Ectodermal cell (in vitro differentiated cells): ENCODE measurements around the gene STX17.

Source experiments
- H3K27ac ChIP-seq: 2 replicates; pipeline ENCODE4 v1.7.0; 2013; ENCODE audit warnings: mild to moderate bottlenecking, low read depth, low read length; ENCODE audit not compliant: insufficient read depth, poor library complexity, severe bottlenecking
- H3K27me3 ChIP-seq: 2 replicates; pipeline ENCODE4 v1.7.0; 2013; ENCODE audit warnings: mild to moderate bottlenecking, low read length; ENCODE audit not compliant: insufficient read depth, control insufficient read depth, poor library complexity, severe bottlenecking
- H3K36me3 ChIP-seq: one replicate; pipeline ENCODE4 v1.7.0; 2013; ENCODE audit warnings: low read length; ENCODE audit not compliant: control insufficient read depth, insufficient read depth
- H3K4me1 ChIP-seq: one replicate; pipeline ENCODE4 v1.7.0; 2013; ENCODE audit warnings: low read length; ENCODE audit not compliant: control insufficient read depth, insufficient read depth
- H3K4me3 ChIP-seq: 2 replicates; pipeline ENCODE4 v1.7.0; 2013; ENCODE audit warnings: low read depth, low read length, control low read depth; ENCODE audit not compliant: insufficient read depth
- H3K9me3 ChIP-seq: 2 replicates; pipeline ENCODE4 v1.7.0; 2013; ENCODE audit warnings: mild to moderate bottlenecking, low read length, moderate library complexity; ENCODE audit not compliant: control insufficient read depth
- WGBS, 2 experiments: methylation state at CpG; one replicate each; pipeline ENCODE4 v1.1.7; 2013; ENCODE audit warnings: missing lambda C conversion rate in 2 of 2; 5-methylcytosine and 5-hydroxymethylcytosine counted together

The STX17 gene

GRCh38 chr9:99870126-99870525 is 36.3 kb upstream of the STX17 start:
- Histone ChIP-seq H3K27me3 (no peaks in the 10 kb centered on the region), H3K36me3 (no peaks in the 10 kb centered on the region), H3K4me1 (no peaks in the 10 kb centered on the region), H3K4me3 (no peak overlapping the region), H3K27ac (no peak overlapping the region), H3K9me3 (no peaks in the 10 kb centered on the region)
- WGBS, 2 experiments = 92 to 93% methylated on average over 5 of the region's 5 CpGs

- Histone ChIP-seq H3K9me3 (no peaks in the 10 kb centered on the region), H3K4me3 (no peak overlapping the region), H3K36me3 (no peaks in the 10 kb centered on the region), H3K27me3 (no peaks in the 10 kb centered on the region), H3K4me1 (no peaks in the 10 kb centered on the region), H3K27ac (no peak overlapping the region)
- WGBS, 2 experiments = 92 to 96% methylated on average over 3 of the region's 3 CpGs
Observed at GRCh38 chr9:99873531-99873930, 32.9 kb upstream of the STX17 start.

- H3K9me3 ChIP-seq = no peaks in the 10 kb centered on the region
- H3K27me3 ChIP-seq = no peaks in the 10 kb centered on the region
- 78 to 91% methylated on average over 2 to 3 of the region's 4 CpGs for WGBS, 2 experiments
- no peaks in the 10 kb centered on the region for H3K4me1 ChIP-seq
- no peak overlapping the region for H3K4me3 ChIP-seq
- no peak overlapping the region for H3K27ac ChIP-seq
- H3K36me3 ChIP-seq = no peaks in the 10 kb centered on the region
Observed at GRCh38 chr9:99873943-99874584, 32.4 kb upstream of the STX17 start.

GRCh38 chr9:99876190-99876589 is 30.3 kb upstream of the STX17 start:
- H3K27me3 ChIP-seq = no peaks in the 10 kb centered on the region
- WGBS, 2 experiments = 90 to 92% methylated on average over 2 of the region's 2 CpGs
- no peaks in the 10 kb centered on the region for H3K9me3 ChIP-seq
- no peaks in the 10 kb centered on the region for H3K4me1 ChIP-seq
- no peak overlapping the region for H3K27ac ChIP-seq
- no peaks in the 10 kb centered on the region for H3K36me3 ChIP-seq
- no peak overlapping the region for H3K4me3 ChIP-seq

- H3K4me1 ChIP-seq = no peaks in the 10 kb centered on the region
- no peaks in the 10 kb centered on the region for H3K36me3 ChIP-seq
- 81 to 88% methylated on average over 2 of the region's 2 CpGs for WGBS, 2 experiments
- H3K27ac ChIP-seq = no peak overlapping the region
- H3K9me3 ChIP-seq = no peaks in the 10 kb centered on the region
- H3K27me3 ChIP-seq = no peaks in the 10 kb centered on the region
- H3K4me3 ChIP-seq = no peak overlapping the region
Observed at GRCh38 chr9:99878651-99879050, 27.8 kb upstream of the STX17 start.

GRCh38 chr9:99881769-99882168 is 24.7 kb upstream of the STX17 start:
- H3K9me3 ChIP-seq = no peaks in the 10 kb centered on the region
- no peak overlapping the region for H3K4me3 ChIP-seq
- H3K36me3 ChIP-seq = no peaks in the 10 kb centered on the region
- no peaks in the 10 kb centered on the region for H3K4me1 ChIP-seq
- no peak overlapping the region for H3K27ac ChIP-seq
- no peaks in the 10 kb centered on the region for H3K27me3 ChIP-seq

GRCh38 chr9:99885747-99886146 is 20.7 kb upstream of the STX17 start:
- H3K27ac ChIP-seq = no peak overlapping the region
- no peak overlapping the region for H3K4me3 ChIP-seq
- no peaks in the 10 kb centered on the region for H3K4me1 ChIP-seq
- H3K36me3 ChIP-seq = no peaks in the 10 kb centered on the region
- 94 to 100% methylated on average over 1 of the region's 1 CpG for WGBS, 2 experiments
- H3K9me3 ChIP-seq = no peaks in the 10 kb centered on the region
- H3K27me3 ChIP-seq = no peaks in the 10 kb centered on the region

- WGBS, 2 experiments = 86 to 94% methylated on average over 1 of the region's 1 CpG
- Histone ChIP-seq H3K36me3 (no peaks in the 10 kb centered on the region), H3K9me3 (no peaks in the 10 kb centered on the region), H3K27me3 (no peaks in the 10 kb centered on the region), H3K4me1 (no peaks in the 10 kb centered on the region), H3K4me3 (no peak overlapping the region), H3K27ac (no peak overlapping the region)
Observed at GRCh38 chr9:99889120-99889519, 17.3 kb upstream of the STX17 start.

- Histone ChIP-seq H3K9me3 (no peaks in the 10 kb centered on the region), H3K4me3 (no peak overlapping the region), H3K4me1 (no peaks in the 10 kb centered on the region), H3K27me3 (no peaks in the 10 kb centered on the region), H3K36me3 (no peaks in the 10 kb centered on the region), H3K27ac (no peak overlapping the region)
- WGBS, 2 experiments = 55 to 58% methylated on average over 2 of the region's 2 CpGs
Observed at GRCh38 chr9:99894826-99895225, 11.6 kb upstream of the STX17 start.

- 95 to 97% methylated on average over 6 of the region's 6 CpGs for WGBS, 2 experiments
- H3K4me3 ChIP-seq = no peak overlapping the region
- no peaks in the 10 kb centered on the region for H3K4me1 ChIP-seq
- no peaks in the 10 kb centered on the region for H3K36me3 ChIP-seq
- H3K9me3 ChIP-seq = no peaks in the 10 kb centered on the region
- H3K27ac ChIP-seq = no peak overlapping the region
- no peaks in the 10 kb centered on the region for H3K27me3 ChIP-seq
Observed at GRCh38 chr9:99895510-99895909, 10.9 kb upstream of the STX17 start.

GRCh38 chr9:99896119-99896518 is 10.3 kb upstream of the STX17 start:
- H3K9me3 ChIP-seq = no peaks in the 10 kb centered on the region
- H3K27ac ChIP-seq = no peak overlapping the region
- no peak overlapping the region for H3K4me3 ChIP-seq
- no peaks in the 10 kb centered on the region for H3K27me3 ChIP-seq
- no peaks in the 10 kb centered on the region for H3K4me1 ChIP-seq
- WGBS, 2 experiments = 91 to 100% methylated on average over 2 of the region's 2 CpGs
- no peaks in the 10 kb centered on the region for H3K36me3 ChIP-seq
